Hippocampal formation (tissue), 2 donors: ENCODE measurements around the gene CASZ1.
A peak's percentile ranks its signal among the peaks of the same experiment; 100 is the strongest.

Experiments
- DNase-seq, 2 donors: peaks; one replicate each; lab custom pipeline; 2025; lab: John Stamatoyannopoulos, UW

CASZ1 gene

GRCh38 chr1:10727751-10728232, 68.7 kb downstream of the CASZ1 start:
- DNase-seq, result no peak

DNA sequence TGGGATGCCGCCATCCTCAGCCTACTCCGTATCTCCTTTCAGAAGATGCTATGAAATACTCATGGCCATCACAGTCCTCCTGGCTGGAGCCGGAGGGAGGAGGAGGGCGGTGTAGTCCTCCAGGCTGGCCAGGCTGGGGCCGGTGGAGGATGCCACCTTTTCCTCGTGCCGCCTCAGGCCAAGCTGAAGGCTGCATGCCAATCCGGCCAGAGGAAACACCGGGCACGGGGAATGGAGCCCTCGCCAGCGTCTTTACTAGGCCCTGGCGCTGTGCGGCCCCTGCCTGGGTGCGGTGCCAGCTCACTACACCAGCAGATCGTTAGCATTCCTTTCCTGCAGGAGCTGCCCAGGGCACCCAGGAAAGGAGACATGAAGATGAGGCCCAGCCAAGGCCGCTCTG, 70.1 kb downstream of the CASZ1 start:
- peak in 1 of 2 donors; percentile 33 for DNase-seq

DNA sequence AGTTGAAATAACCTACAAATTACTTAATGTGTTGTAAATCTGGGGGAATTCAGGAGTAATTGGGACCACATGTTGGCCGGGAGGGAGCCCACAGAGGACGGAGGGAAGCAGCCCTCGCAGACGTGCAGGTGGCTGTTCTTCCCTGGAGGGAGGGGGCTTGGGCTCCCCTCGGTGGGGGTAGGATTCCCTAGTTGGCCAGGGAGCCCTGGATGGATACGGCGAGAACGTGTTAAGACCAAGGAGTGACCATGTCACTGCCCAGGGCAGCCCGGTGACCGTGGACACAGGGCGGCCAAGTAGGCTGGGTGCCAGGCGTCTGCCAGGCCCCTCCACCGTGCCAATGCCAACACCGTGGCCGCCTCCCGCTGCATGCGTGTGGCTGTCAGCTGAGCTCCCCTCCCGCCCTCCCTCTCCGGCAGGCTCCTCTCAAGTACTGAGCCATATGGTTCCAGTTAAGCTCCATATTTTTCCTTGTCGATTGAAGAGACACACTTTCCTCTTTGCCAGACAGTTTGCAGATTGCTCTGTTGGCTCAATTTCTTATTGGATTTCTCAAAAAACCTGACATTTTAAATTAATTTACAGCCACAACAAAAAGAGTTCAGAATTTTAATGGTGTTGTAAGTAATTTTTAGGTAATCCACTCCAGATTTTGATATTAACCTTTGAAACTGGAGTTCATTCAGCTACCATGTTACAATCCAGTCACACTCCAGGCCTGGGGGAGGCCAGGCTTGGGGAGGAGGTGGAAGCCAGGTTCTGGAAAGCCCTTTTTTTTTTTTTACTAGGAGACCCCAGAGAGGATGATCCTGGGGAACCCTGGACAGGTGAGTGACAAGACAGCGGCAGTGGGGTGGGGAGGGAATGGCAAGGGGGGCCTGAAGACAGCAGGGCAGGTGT, 71.2 kb downstream of the CASZ1 start:
- no peak for DNase-seq

DNA sequence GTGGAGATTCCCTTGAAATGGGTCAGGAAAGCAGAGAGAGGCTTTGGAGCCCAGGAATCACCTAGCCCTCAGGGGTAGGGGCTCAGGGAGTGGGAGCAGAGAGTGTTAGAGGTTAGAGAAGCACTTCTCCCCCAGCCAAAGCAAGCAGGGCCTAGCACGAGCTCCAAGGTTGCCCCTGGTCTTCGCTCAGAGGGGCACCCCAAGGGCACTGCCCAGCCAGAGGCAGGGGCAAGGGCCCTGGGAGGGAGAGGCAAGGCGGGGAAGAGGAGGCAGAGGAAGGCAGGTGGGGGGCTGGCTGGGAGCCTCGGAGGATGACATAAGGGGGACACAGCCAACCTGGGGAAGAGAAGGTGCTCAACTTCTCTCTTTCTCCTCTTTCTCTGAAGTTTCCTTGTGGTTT, 71.9 kb downstream of the CASZ1 start:
- DNase-seq, result no peak

GRCh38 chr1:10724052-10724494, 72.4 kb downstream of the CASZ1 start:
- DNase-seq, result no peak

GRCh38 chr1:10723317-10723716, 73.1 kb downstream of the CASZ1 start:
- DNase-seq, result no peak

DNA sequence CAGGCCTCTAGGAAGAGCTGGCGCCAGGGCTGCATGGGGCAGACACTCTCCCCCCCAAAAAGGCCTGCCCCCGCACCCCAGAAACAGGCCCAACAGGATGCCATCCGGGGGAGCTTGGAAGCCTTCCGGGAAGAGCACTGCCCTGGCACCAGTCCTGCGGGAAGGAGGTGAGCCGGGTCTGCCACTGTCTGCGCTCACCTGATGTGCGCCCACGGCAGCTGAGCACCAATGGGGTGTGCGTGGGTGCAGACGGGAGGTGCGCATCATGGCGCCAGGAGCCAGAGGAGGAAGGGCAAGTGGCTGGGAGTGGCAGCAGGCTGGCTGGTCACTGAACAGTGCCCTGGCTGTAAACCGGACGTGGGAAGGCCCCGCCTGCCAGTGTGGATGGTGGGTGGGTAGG, 73.6 kb downstream of the CASZ1 start:
- no peak for DNase-seq

DNA sequence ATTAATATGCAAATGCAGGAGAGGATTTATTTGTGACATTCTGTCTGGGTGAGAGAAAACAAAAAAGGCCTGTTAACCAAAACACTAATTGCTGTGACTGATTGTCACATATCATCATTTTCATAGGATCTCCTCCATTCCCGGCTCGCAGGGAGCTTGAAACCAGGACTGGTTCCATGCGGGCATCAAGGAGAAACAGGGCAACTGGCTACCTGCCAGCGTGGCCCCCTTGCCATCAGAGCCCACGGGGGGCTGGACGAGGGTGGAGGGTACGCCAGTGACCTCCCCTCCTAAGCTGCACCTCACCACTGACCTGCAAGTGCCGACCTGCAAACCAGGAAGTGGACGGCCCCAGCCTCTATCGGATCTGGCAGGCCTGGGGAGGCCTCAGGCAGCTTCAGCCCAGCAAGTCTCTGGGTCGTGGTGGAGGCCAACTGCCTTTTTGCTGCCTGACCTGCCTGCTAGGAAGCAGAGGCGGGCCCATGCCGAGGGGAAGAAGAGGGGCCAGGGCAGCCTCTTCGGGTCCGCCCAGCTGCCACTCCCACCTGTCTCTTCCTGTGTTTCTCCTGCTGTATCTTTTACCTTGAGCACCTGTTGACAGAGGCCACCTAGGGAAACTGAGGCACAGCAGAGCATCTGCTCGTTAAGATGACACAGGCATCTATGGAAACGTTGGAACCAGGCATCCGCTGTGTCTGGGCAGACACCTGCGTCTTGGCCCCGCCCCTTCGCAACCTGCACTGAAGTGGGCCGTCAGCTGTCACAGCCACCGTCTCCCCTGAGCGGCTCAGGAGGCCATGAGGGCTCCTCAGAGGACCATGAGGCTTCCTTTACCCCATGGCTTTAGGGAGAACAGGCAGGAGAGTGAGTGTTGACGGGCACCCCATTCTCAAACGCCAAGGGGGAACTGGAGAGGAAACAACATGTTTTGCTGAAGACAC, 74.8 kb downstream of the CASZ1 start:
- DNase-seq, result no peak

GRCh38 chr1:10720635-10721034, 75.8 kb downstream of the CASZ1 start:
- DNase-seq, result no peak

DNA sequence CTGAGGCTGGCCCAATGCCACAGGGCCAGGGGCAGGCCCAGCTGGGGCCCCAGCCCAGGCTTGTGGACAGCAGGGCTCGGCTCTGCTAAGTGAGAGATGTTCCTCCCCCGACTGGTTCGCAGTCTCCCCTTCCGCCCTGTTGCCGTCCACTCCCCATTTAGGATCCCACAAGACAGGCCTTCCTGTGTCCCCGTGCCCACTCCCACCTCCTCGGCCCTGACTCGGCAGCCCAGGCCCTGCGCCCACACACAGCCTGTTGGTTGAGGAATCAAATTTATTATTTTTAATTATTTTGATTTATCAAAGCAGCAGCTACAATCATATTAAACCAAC, 78.4 kb downstream of the CASZ1 start:
- DNase-seq, result no peak

- DNase-seq, result no peak
These were observed 79.0 kb downstream of the CASZ1 start for GRCh38 chr1:10717296-10718082.

- DNase-seq, result no peak
These were observed 79.6 kb downstream of the CASZ1 start for GRCh38 chr1:10716840-10717239.

GRCh38 chr1:10714337-10715114, 81.9 kb downstream of the CASZ1 start:
- no peak for DNase-seq

DNA sequence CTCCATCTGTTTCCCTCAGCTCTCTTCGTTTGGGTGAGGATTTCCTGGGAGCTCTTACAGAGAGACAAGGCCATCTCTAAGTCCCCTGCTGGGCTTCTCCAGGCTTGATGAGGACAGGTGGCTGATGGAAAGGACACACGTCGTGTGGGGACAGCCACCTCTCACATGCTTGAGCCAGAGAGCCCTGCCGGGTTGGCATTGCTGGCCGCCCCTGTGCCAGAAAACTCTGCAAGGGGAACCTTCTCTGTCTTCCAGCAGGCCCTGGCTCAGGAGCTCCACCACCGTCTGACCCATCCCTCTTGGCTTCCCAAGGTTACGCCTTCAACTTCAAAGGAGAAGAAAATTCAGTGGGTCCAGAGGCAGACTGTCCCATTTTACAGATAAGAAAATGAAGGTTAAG, 82.8 kb downstream of the CASZ1 start:
- no peak for DNase-seq

GRCh38 chr1:10712568-10713362, 83.7 kb downstream of the CASZ1 start:
- DNase-seq, result no peak

DNA sequence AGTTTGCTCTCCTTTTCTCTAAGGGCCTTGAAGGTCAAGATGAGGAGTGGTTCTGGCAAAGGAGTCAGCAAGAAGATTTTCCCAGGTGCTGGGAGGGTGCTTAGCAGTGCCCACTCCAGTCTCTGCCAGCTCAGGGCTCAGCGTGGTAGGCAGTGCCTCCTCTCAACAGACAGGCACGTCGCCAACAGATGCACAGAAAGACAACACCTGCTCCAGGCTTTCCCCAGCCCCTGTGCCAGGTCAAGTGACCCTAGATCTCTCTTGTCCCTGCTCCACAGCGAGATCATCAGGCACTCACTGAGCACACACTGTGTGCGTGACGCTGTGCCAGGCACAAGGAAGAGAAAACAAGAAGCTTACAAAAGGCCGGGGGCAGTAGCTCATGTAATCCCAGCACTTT, 86.0 kb downstream of the CASZ1 start:
- DNase-seq, result no peak

DNA sequence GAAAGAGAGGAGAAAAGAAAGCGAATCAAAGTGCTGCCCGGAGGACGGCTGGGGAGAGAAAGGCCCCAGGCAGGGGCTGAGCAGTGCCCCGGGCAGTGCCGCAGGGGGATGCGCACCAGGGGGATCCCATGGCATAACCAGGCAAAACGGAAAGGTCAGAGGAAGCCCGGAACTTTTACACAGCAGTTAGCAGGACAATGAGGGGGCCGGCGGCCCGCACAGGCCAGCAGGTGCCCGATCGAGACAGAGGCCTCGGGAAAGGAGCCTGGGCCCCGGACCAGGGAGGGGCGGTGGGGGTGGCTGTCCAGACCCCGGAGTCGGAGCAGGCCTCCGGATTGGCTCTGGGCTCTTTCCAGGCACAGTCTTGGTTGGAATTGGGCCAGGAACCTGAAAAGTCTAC, 86.8 kb downstream of the CASZ1 start:
- no peak for DNase-seq

DNA sequence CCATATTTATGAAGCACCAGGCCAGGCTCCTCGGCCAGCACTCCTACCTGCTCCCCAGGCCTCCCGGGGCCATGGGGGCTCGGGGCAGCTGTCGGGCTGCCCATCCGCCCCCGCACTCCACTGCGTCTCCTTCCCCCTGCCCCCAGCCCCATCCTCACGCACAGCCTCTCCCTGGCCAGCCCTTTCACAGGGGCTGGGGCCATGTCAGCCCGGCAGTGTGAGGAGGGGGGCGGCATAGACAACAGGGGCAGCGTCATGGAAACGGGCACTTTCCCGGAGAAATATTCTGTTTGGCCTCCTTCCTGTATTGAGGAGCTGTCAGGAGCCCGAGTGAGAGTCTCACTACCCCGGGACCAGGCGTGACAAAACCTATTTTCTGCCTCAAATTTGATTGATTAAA, 87.3 kb downstream of the CASZ1 start:
- no peak for DNase-seq

DNA sequence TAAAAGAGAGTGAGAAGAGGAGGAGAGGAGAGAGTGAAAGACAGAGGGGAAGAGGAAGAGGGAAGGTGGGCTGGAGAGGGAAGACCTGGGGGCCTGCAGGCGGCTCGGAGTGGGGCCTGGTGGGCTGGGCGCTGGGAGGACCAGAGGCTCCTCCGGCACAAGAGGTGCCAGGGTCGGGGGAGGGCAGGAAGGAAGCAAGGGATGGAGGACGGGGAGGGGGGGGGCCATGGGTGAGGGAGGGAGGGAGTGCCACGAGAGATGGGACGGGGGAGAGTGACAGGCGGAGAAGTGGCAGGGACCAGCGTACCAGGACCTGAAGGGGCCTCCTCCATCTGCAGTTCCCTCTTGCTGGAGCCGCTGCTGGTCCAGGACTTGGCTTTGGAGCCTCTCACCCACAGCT, 87.7 kb downstream of the CASZ1 start:
- no peak for DNase-seq

GRCh38 chr1:10707208-10707607, 89.2 kb downstream of the CASZ1 start:
- DNase-seq, result no peak
